HG02970 (cell line): ENCODE measurements around the gene GRAMD4.
"Not testable (repeated sequence)": the region's sequence is repeated elsewhere in the genome, so short reads cannot be mapped to it uniquely, and the experiment has no call there.

Source experiments
- ATAC-seq: cut with Tn5 transposase; IDR thresholded peaks from one replicate; pipeline ENCODE4 v1.9.1; 2021; ENCODE audit warnings: mild to moderate bottlenecking, moderate library complexity, moderate number of reproducible peaks; ENCODE audit not compliant: unreplicated experiment, low FRiP score

GRAMD4 gene

DNA sequence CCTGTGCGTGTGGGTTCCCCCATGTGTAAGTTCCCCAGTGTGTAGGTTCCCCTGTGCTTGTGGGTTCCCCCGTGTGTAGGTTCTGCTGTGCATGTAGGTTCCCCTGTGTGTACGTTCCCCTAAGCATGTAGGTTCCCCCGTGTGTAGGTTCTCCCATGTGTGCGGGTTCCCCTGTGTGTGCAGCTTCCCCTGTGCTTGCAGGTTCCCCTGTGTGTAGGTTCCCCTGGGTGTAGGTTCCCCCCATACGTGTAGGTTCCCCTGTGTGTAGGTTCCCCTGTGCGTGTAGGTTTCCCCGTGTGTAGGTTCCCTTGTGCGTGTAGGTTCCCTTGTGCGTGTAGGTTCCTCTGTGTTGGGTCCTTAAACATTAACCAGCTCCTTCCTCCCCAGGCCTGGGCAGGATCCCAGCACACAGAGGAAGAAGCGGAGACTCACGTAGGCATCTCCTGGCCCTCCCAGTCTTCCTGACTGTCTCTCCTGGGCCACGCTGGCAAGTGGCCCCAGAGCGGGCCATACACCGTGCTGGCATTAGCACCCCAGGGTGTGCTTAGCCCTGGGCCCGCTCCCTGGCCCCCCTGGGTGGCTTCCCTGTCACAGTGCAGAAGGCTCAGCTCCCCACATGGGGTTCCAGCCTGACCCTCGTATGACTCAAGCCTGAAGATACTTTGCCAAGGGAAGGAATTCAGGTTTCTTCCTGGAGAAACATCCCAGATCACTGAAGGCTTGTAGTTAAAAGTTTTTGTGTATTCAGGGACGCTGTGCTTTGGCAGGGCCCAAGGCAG, 2.8 kb upstream of the GRAMD4 start:
- no peak for ATAC-seq

DNA sequence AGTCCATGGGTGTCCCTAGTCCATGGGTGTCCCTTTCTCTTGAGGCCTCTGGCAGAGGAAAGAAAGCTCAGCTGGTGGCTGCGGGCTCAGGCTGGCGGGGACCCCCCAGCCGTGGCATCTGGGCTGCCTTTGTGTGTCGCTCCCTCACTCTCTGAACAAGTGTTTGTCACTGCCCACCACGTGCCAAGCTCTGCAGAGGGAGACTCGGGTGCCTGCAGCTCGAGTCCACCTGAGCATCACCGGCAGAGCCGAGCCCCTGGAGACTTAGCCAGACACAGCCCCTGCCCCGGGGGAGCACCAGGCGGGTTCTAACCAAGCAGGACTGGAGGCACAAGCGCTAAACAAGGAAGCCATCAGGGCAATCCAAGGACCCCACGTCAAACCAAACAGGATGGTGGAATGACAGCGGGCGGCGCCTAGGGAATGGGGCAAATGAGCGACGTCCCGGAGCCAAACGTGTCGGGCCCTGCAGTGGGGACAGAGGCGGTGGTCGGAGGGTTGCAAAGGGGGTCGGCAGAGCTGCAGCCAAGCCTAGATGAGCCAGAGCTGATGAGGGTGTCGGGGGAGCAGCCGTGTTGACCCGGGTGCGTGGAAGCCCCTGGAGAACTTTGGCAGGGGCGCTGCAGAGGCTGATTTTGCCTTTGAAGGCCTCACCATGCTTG, 2.1 kb upstream of the GRAMD4 start:
- ATAC-seq = no peak

DNA sequence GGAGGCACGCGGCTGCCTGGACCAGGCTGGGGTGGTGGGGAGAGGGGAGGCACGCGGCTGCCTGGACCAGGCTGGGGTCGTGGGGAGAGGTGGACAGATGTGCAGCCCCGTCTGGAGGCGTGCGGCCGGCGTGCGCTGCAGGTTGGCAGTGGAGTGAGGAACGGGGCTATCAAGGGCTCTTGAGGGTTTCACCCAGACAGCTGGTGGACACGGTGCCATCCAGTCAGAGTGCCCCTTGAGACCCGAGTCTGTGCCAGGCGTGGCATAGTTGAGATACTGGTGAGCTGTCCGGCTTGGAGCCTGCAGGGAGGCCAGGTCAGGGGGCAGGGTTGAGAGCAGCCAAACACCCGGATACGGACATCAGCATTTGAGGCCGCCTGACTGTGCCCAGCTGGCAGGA, 1.5 kb upstream of the GRAMD4 start:
- ATAC-seq = no peak

DNA sequence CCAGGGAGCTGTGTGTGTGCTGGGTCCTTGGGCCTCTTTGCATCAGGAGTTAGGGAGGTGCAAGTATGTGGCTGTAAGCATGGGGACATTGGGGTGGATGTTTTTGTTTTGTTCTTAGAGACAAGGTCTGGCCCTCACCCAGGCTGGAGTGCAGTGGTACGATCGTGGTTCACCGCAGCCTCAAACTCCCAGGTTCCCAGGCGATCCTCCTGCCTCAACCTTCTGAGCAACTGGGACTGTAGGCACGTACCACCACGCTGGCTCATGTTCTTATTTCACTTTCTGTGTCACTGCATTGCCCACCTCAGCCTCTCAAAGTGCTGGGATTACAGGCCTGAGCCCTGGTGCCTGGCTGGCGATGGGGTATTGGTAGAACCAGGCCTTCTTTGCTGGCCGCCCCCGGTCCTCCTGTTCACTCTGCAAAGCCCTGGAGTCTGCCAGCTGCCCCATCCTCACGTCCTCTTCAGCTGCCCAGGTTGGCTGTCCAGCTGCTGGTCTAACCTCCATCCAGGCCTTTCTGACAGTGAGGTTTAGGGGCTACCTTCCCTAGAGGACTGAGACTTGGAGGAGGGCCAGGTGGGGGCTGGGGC, 851 bp upstream of the GRAMD4 start:
- ATAC-seq = no peak

GRCh38 chr22:46620588-46621242, 529 bp downstream of the GRAMD4 start:
- no peak for ATAC-seq

DNA sequence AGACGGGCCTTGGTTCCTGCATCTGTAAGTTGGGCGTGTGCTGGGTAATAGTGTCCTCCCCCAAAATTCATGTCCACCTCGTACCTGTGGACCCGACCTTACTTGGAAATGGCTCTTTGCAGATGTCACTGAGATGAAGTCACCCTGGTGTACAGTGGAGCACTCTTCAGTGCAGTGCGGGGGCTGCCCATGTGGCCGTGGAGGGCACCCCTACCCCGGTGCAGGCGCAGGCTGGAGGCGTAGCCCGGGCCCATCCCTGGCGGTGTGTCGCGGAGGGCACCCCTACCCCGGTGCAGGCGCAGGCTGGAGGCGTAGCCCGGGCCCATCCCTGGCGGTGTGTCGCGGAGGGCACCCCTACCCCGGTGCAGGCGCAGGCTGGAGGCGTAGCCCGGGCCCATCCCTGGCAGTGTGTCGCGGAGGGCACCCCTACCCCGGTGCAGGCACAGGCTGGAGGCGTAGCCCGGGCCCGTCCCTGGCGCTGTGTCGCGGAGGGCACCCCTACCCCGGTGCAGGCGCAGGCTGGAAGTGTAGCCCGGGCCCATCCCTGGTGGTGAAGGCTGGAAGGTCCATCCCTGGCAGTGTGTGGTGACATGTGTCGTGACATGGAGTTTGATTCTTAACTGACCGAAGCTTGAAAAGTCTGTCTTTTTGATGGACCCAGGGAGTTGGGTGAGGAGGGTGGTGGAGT, 1.2 kb downstream of the GRAMD4 start:
- ATAC-seq = not testable (repeated sequence)

DNA sequence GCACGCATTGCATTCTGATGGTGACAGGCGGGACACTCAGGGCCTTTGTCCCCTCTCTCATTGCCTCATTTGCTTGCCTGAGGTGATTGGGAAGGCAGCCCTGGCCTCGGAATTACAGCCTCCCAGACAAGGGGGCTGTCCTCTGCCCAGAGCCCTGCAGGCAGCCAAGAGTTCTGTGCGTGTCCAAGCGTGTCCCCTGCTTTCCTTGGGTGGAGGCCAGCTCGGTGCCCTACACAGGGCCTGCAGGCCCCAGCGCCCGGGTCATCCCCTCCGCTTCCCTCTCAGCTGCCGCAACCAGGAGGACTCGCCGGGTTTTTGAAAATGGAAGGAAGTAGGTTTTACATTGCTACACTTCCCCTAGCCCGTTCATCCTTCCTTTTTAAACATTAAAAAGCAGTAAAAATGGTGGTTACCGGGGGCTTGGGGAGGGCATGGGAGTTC, 1.9 kb downstream of the GRAMD4 start:
- no peak for ATAC-seq

GRCh38 chr22:46625113-46625842, 5.1 kb downstream of the GRAMD4 start:
- ATAC-seq = no peak

- ATAC-seq = no peak
Observed at GRCh38 chr22:46625843-46626349, 5.7 kb downstream of the GRAMD4 start.

DNA sequence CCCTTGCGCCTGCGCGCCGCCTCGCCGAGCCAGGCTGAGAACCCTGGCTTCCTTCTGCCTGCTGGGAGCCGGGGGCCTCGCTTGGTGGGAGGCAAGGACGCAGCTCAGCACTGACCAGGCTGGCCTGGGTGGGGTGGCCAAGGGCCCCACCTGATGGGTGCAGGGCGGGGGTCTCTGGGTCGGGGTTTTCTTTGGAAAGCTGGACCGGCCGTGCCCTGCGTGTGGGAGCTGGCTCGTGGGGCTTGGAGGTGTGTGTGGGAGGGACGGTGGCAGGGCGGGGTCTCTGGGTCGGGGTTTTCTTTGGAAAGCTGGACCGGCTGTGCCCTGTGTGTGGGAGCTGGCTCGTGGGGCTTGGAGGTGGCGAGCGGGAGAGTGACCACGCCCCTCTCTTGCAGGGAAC, 6.2 kb downstream of the GRAMD4 start:
- ATAC-seq = no peak

DNA sequence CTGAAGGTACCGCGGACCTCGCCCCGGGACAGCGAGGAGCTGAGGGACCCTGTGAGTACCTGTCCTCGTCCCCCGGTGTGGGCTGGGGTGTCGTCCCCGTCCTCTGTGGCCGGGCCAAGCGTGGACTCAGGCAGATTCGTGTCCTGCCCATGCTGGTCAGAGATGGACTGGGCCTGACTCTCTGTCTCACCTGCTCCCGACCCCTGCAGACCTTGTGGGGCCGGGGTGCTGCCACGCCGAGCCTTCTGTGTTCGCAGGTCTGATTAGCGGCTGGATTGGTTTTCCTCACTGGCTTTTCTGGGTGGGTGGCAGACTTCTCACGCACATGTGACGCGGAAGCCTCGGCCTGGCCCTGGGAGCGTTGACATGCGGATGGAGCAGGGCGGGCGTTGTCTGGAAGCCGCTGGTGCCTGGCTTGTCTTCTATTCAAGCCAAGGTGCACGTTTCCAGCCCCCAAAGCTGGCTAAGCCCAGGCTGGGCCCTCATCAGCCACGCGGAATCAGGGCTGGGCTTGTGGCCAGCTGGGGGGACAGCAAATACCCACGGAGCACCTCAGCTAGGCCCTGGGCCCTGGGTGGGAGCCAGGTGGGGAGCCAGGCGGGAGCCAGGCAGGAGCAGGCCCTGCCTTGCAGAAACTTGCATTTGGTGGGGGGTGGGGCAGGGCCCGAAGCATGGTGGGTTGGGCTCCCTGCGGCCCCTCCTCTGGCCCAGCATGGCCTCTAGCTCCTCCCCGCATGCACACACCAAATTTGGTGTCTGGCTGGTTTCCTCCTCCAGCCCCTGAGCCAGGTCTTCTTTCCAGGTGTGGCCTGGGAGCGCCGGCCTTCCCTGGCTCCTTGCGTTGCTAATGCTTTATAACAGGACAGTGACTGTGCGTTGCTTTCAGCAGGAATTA, 7.0 kb downstream of the GRAMD4 start:
- no peak for ATAC-seq

DNA sequence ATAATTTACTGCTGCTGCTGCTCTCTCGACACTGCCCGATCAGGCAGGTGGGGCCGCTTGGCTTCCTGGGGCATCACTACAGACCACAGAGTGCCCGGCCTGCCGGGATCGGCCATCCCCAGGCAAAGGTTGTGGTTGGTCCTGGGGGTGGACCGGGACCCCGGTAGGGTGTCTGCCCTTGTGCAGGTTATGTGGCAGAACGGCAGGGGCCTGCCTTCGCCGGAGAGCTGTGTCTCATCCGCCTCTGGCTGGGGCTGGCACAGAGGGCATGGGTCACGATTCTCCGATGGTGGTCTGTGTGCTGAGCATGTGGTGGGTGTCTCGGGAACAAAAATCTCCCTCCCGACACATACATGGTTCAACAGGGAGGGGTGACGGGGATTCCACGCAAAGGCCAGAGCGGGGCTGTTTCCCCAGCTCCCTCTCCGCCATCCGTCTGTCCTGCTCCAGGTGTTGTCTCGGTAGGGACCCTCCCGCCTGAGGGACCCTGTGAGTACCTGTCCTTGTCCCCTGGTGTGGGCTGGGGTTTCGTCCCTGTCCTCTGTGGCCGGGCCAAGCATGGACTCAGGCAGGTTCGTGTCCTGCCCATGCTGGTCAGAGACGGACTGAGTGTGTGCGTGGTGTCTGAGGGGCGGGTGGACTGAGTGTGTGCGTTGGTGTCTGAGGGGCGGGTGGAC, 7.8 kb downstream of the GRAMD4 start:
- ATAC-seq = no peak

DNA sequence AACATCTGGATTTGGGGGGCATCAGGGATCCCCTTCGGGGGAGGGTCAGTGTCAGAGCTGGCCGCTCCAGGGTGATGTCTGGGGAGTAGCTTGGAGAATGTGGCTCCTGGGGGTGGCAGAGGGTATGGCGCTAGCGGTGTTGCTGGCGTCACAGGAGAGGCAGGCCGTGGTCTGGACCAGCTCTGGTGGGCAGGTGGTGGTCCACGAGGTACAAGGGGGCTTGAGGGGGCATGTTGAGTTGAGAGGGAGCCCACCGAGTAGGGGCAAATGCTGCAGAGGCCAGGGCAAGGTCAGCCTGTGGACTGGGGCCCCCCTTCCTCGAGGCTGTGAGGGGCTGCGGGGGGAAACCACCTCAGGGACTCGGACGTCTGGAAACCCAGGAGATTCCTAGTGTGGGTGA, 8.6 kb downstream of the GRAMD4 start:
- ATAC-seq = no peak

DNA sequence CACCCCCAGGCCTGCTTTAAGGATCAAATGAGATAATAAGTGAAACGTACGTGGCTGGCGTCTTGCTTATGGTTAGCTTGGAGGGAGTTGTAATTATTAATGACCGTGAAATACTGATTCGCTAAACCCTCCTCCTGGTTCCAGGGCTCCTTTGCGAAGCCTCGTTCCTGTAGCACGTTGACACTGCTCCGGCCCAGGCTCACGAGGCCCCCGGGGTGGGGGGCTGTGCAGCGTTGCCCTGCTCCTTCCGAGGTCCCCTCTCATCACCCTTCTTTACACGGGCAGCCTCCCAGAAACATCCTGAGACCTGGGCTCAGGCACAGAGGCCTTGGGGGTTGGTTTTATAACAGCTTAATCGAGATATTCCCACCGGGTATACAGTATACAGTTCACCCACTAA, 9.1 kb downstream of the GRAMD4 start:
- no peak for ATAC-seq

- no peak for ATAC-seq
Observed at GRCh38 chr22:46631113-46631512, 10.9 kb downstream of the GRAMD4 start.

DNA sequence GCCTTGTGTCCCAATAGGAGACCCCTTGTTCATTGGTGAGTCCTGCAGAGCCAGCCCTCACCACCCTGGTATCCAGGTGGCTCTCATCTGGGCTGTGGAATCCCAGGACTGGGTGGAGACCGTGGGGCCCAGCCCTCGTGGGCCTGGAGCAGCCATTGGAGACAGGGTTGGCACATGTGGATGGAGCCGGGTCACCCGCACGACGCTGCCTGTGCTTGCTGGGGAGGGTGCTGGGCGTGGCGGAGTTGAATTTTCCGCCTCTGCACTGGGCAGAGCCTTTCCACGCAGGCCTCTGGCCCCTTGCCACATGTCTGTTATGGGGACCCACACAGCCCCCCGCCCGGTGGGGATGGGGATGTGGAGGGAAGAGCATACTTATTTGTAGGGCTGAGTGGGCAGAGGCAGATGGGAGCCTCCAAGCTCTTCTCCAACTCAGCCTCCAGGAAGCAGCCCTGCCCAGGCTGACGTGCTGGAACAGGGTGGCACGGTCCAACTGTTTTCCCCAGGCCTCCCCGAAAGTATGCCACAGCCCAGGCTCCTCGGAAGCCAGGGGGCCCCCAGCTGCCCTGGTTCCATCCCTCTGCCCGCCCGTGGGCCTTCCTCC, 12.6 kb downstream of the GRAMD4 start:
- ATAC-seq = no peak

DNA sequence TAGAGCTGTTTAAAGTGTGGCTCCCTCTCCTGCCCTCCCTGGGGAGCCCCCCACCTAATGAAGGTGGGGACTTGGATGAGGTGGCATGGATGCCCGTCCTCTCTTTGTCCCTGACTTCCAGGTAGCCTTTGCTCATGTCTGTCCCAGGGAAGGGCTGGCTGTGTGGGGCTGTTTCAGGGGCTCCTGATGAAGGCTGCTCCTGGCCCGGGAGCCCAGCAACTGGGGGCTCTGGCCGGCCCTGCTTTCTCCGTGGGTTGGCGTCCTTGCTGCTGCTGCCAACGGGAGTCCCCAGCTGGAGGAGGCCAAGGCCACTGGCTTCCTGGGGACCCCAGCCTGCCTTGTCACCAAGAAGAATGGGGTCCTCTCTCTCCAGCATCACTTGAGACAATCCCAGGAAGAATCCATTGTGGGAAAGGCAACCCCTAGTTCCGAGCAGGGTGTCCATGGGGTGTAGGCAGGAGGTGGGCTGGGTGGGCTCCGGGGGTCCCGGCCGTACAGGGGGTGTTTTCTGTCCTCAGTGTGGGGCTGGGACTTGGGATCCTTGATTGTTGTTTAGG, 13.2 kb downstream of the GRAMD4 start:
- no peak for ATAC-seq
